Measurements from ENCODE around the gene KCTD20. TPM values are rescaled to one million over a fixed set of nuclear protein-coding genes. Genes with fewer than 3 reads are reported as not detected.

Gene KCTD20
- total RNA-seq, 4 donors from 2014 or later = 28.7 to 39.7 (median 32.9) TPM

GRCh38 chr6:36484736-36485135 is 41.9 kb downstream of the KCTD20 start:
- DNase-seq (no peak), ATAC-seq (no peak)
- Histone ChIP-seq H3K27me3 (no peaks in the 10 kb centered on the region), H3K36me3 (peaks cover 0 to 68% of the 10 kb centered on the region in 2 donors), H3K4me1 (peaks cover 12 to 14% of the 10 kb centered on the region in 2 donors), H3K4me3 (no peak overlapping the region), H3K27ac (no peak overlapping the region), H3K9me3 (no peaks in the 10 kb centered on the region)
- in situ Hi-C loops (cut with MboI; ENCODE audit: low sequenced_read_pairs in 4 of 4) (no loop called here), intact Hi-C loops (cut with DNase I; ENCODE audit: low total_unique reads) (no loop called here)
- no peak for TF ChIP-seq CTCF (IDR thresholded peaks at IDR 0.05 in 4 of 5, conservative IDR thresholded peaks at IDR 0.05 in 1 of 5)
- TF ChIP-seq POLR2A (IDR thresholded peaks at IDR 0.05) = no peak

GRCh38 chr6:36487698-36488097 is 44.9 kb downstream of the KCTD20 start:
- intact Hi-C loops (cut with DNase I; ENCODE audit: low total_unique reads) (no loop called here), in situ Hi-C loops (cut with MboI; ENCODE audit: low sequenced_read_pairs in 4 of 4) (no loop called here)
- Histone ChIP-seq H3K9me3 (no peaks in the 10 kb centered on the region), H3K27ac (no peak overlapping the region), H3K4me3 (no peak overlapping the region), H3K27me3 (no peaks in the 10 kb centered on the region), H3K36me3 (peaks cover 0 to 42% of the 10 kb centered on the region in 2 donors), H3K4me1 (peaks cover 12 to 14% of the 10 kb centered on the region in 2 donors)
- TF ChIP-seq POLR2A (IDR thresholded peaks at IDR 0.05) = no peak
- no peak for TF ChIP-seq CTCF (IDR thresholded peaks at IDR 0.05 in 4 of 5, conservative IDR thresholded peaks at IDR 0.05 in 1 of 5)
- ATAC-seq (no peak), DNase-seq (no peak)

GRCh38 chr6:36488221-36488620 is 45.4 kb downstream of the KCTD20 start:
- in situ Hi-C loops (cut with MboI; ENCODE audit: low sequenced_read_pairs in 4 of 4) = no loop called here
- no peak overlapping the region for H3K4me3 ChIP-seq
- H3K27me3 ChIP-seq = no peaks in the 10 kb centered on the region
- intact Hi-C loops (cut with DNase I; ENCODE audit: low total_unique reads) = no loop called here
- H3K9me3 ChIP-seq = no peaks in the 10 kb centered on the region
- ATAC-seq (no peak), DNase-seq (no peak)
- TF ChIP-seq CTCF (IDR thresholded peaks at IDR 0.05 in 4 of 5, conservative IDR thresholded peaks at IDR 0.05 in 1 of 5) (no peak), POLR2A (IDR thresholded peaks at IDR 0.05) (no peak)
- H3K27ac ChIP-seq = no peak overlapping the region
- peaks cover 12 to 14% of the 10 kb centered on the region in 2 donors for H3K4me1 ChIP-seq
- H3K36me3 ChIP-seq = peaks cover 0 to 42% of the 10 kb centered on the region in 2 donors

- Histone ChIP-seq H3K36me3 (peaks cover 0 to 36% of the 10 kb centered on the region in 2 donors), H3K9me3 (no peaks in the 10 kb centered on the region), H3K27ac (no peak overlapping the region), H3K4me3 (no peak overlapping the region), H3K27me3 (no peaks in the 10 kb centered on the region), H3K4me1 (peaks cover 12 to 14% of the 10 kb centered on the region in 2 donors)
- ATAC-seq (no peak), DNase-seq (no peak)
- in situ Hi-C loops (cut with MboI; ENCODE audit: low sequenced_read_pairs in 4 of 4) (no loop called here), intact Hi-C loops (cut with DNase I; ENCODE audit: low total_unique reads) (no loop called here)
- TF ChIP-seq POLR2A (IDR thresholded peaks at IDR 0.05) (no peak), CTCF (IDR thresholded peaks at IDR 0.05 in 4 of 5, conservative IDR thresholded peaks at IDR 0.05 in 1 of 5) (no peak)
Observed at GRCh38 chr6:36489426-36489825, 46.6 kb downstream of the KCTD20 start.

GRCh38 chr6:36491378-36491965 is 48.7 kb downstream of the KCTD20 start:
- in situ Hi-C loops (cut with MboI; ENCODE audit: low sequenced_read_pairs in 4 of 4) = no loop called here
- peaks cover 12 to 14% of the 10 kb centered on the region in 2 donors for H3K4me1 ChIP-seq
- no peak overlapping the region for H3K4me3 ChIP-seq
- no peaks in the 10 kb centered on the region for H3K27me3 ChIP-seq
- H3K27ac ChIP-seq = no peak overlapping the region
- H3K36me3 ChIP-seq = peaks cover 0 to 32% of the 10 kb centered on the region in 2 donors
- ATAC-seq (no peak), DNase-seq (no peak)
- TF ChIP-seq POLR2A (IDR thresholded peaks at IDR 0.05) (no peak), CTCF (IDR thresholded peaks at IDR 0.05 in 4 of 5, conservative IDR thresholded peaks at IDR 0.05 in 1 of 5) (no peak)
- intact Hi-C loops (cut with DNase I; ENCODE audit: low total_unique reads) = no loop called here
- H3K9me3 ChIP-seq = no peaks in the 10 kb centered on the region

Measured in gastrocnemius medialis (tissue), 4 donors.